Neural progenitor cell (in vitro differentiated cells): ENCODE data around the gene RPTOR. TPM values are rescaled to one million over a fixed set of nuclear protein-coding genes. Genes with fewer than 3 reads are reported as not detected.

ENCODE experiments used
- DNase-seq: peaks from one replicate; pipeline ENCODE4 v3.0.0-alpha.2; 2016; ENCODE audit warnings: low spot score
- H2AFZ ChIP-seq: fragments of 200-600 bp; sonication (generic); replicated peaks from 2 replicates; pipeline ENCODE4 v1.6.1; 2016; ENCODE audit warnings: antibody characterized with exemption
- H3F3A ChIP-seq: fragments of 200-600 bp; sonication (generic); 2 replicates; pipeline ENCODE4 v1.6.1; 2016; ENCODE audit warnings: antibody characterized with exemption, low read depth
- H3K27ac ChIP-seq: fragments of 200-600 bp; sonication (generic); 2 replicates; pipeline ENCODE4 v1.5.1; 2016; ENCODE audit warnings: mild to moderate bottlenecking
- H3K27me3 ChIP-seq: fragments of 200-600 bp; sonication (generic); 2 replicates; pipeline ENCODE4 v1.6.1; 2016; ENCODE audit warnings: mild to moderate bottlenecking, moderate library complexity
- H3K36me3 ChIP-seq: fragments of 200-600 bp; sonication (generic); 2 replicates; pipeline ENCODE4 v1.5.1; 2016
- H3K4me1 ChIP-seq: fragments of 200-600 bp; sonication (generic); 2 replicates; pipeline ENCODE4 v1.6.1; 2016; ENCODE audit warnings: mixed run types
- H3K4me2 ChIP-seq: fragments of 200-600 bp; sonication (generic); 2 replicates; pipeline ENCODE4 v1.6.1; 2016
- H3K4me3 ChIP-seq: fragments of 200-600 bp; sonication (generic); 2 replicates; pipeline ENCODE4 v1.5.1; 2016
- H3K79me2 ChIP-seq: fragments of 200-600 bp; sonication (generic); 2 replicates; pipeline ENCODE4 v1.6.1; 2016; ENCODE audit warnings: low read depth
- H3K9ac ChIP-seq: fragments of 200-600 bp; sonication (generic); 2 replicates; pipeline ENCODE4 v1.6.1; 2016
- H3K9me3 ChIP-seq: fragments of 200-600 bp; sonication (generic); 2 replicates; pipeline ENCODE4 v1.5.1; 2016; ENCODE audit warnings: low read depth
- H4K20me1 ChIP-seq: fragments of 200-600 bp; sonication (generic); 2 replicates; pipeline ENCODE4 v1.6.1; 2016; ENCODE audit warnings: low read depth
- H3K27ac Mint-ChIP-seq: 3 replicates; pipeline ENCODE4 v1.8.0; 2021; ENCODE audit warnings: mixed read lengths
- H3K27me3 Mint-ChIP-seq: 2 replicates; pipeline ENCODE4 v1.8.0; 2022; ENCODE audit warnings: low read depth, mild to moderate bottlenecking, inconsistent platforms, moderate library complexity, mixed read lengths; ENCODE audit not compliant: insufficient read depth
- H3K36me3 Mint-ChIP-seq: 3 replicates; pipeline ENCODE4 v1.8.0; 2021; ENCODE audit warnings: mixed read lengths
- H3K4me1 Mint-ChIP-seq: 3 replicates; pipeline ENCODE4 v1.8.0; 2021; ENCODE audit warnings: mixed read lengths
- H3K4me3 Mint-ChIP-seq: 3 replicates; pipeline ENCODE4 v1.8.0; 2021; ENCODE audit warnings: mild to moderate bottlenecking, moderate library complexity, mixed read lengths
- H3K9me3 Mint-ChIP-seq: 3 replicates; pipeline ENCODE4 v1.8.0; 2020; ENCODE audit warnings: mixed read lengths
- CTCF ChIP-seq: fragments of 200-600 bp; sonication (generic); IDR thresholded peaks from 2 replicates; pipeline ENCODE4 v1.5.1; 2017; ENCODE audit warnings: antibody characterized with exemption, mild to moderate bottlenecking
- EZH2 ChIP-seq: fragments of 200-600 bp; sonication (generic); IDR thresholded peaks from 2 replicates; pipeline ENCODE4 v1.6.1; 2017; ENCODE audit warnings: antibody characterized with exemption, mild to moderate bottlenecking, moderate library complexity
- EZH2phosphoT487 ChIP-seq: fragments of 200-600 bp; sonication (generic); IDR thresholded peaks from 2 replicates; pipeline ENCODE4 v1.6.1; 2017; ENCODE audit warnings: antibody characterized with exemption
- total RNA-seq: library from RNA; depleted of rRNA; stranded (reverse); fragments of >200 nt; gene quantifications from 2 replicates; pipeline ENCODE4 v1.2.3, GENCODE V29; 2015; ENCODE audit warnings: low replicate concordance

RPTOR gene
- total RNA-seq, 1 donor from 2014 or later = 7.4 TPM

DNA sequence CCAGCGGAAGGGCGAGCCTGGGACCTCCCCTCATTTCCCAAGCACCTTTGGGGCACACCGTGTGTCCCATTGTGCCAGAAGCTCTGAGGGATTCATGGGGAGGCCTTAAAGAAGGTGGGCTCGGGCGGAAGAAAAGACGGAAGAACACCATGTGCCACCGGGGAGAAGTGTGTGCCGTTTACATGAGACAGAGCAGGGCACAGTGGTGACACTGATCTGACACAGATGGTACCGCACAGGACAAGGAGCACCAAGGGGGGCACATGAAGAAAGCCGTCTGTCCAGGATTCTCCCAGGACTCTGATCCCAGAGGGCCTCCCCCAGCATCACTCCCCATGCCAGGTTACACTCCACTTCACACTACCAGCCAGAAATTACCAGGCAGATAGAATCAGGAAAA lies 318.3 kb downstream of the RPTOR start:
- Mint-ChIP-seq H3K9me3 (peaks cover 4% of the 10 kb centered on the region), H3K36me3 (peaks cover 18% of the 10 kb centered on the region), H3K4me1 (peaks cover 22% of the 10 kb centered on the region), H3K4me3 (no peak overlapping the region), H3K27ac (no peak overlapping the region), H3K27me3 (peaks cover 4% of the 10 kb centered on the region)
- peaks cover 11% of the 10 kb centered on the region for H3K4me1 ChIP-seq
- no peaks in the 10 kb centered on the region for H3K9me3 ChIP-seq
- no peaks in the 10 kb centered on the region for H3K27me3 ChIP-seq
- no peaks in the 10 kb centered on the region for H3K79me2 ChIP-seq
- no peak overlapping the region for H3K4me3 ChIP-seq
- no peak overlapping the region for H2AFZ ChIP-seq
- H3K9ac ChIP-seq = no peak overlapping the region
- H3F3A ChIP-seq = peaks cover 6% of the 10 kb centered on the region
- DNase-seq = no peak
- H4K20me1 ChIP-seq = no peaks in the 10 kb centered on the region
- H3K4me2 ChIP-seq = no peak overlapping the region
- H3K27ac ChIP-seq = no peak overlapping the region
- TF ChIP-seq CTCF (no peak), EZH2phosphoT487 (no peak), EZH2 (no peak)
- H3K36me3 ChIP-seq = no peaks in the 10 kb centered on the region

- H3K9me3 Mint-ChIP-seq = peaks cover 4% of the 10 kb centered on the region
- Histone ChIP-seq H3K79me2 (no peaks in the 10 kb centered on the region), H3K27me3 (no peaks in the 10 kb centered on the region), H3K4me1 (peaks cover 11% of the 10 kb centered on the region), H3K4me2 (no peak overlapping the region), H3K9me3 (no peaks in the 10 kb centered on the region), H3K9ac (no peak overlapping the region), H3K36me3 (no peaks in the 10 kb centered on the region), H2AFZ (no peak overlapping the region), H3F3A (peaks cover 6% of the 10 kb centered on the region), H4K20me1 (no peaks in the 10 kb centered on the region), H3K4me3 (no peak overlapping the region), H3K27ac (no peak overlapping the region)
- peaks cover 18% of the 10 kb centered on the region for H3K36me3 Mint-ChIP-seq
- H3K27ac Mint-ChIP-seq = no peak overlapping the region
- TF ChIP-seq EZH2phosphoT487 (no peak), EZH2 (no peak), CTCF (no peak)
- H3K4me3 Mint-ChIP-seq = no peak overlapping the region
- H3K27me3 Mint-ChIP-seq = no peaks in the 10 kb centered on the region
- DNase-seq = no peak
- peaks cover 17% of the 10 kb centered on the region for H3K4me1 Mint-ChIP-seq
These were observed 319.0 kb downstream of the RPTOR start for GRCh38 chr17:80863626-80864025.

- Histone ChIP-seq H3K9me3 (no peaks in the 10 kb centered on the region), H3K9ac (no peak overlapping the region), H2AFZ (no peak overlapping the region), H3K4me3 (no peak overlapping the region), H3F3A (peaks cover 6% of the 10 kb centered on the region), H3K27me3 (no peaks in the 10 kb centered on the region), H3K27ac (no peak overlapping the region), H3K4me2 (no peak overlapping the region), H3K79me2 (no peaks in the 10 kb centered on the region), H4K20me1 (no peaks in the 10 kb centered on the region), H3K36me3 (no peaks in the 10 kb centered on the region), H3K4me1 (peaks cover 3% of the 10 kb centered on the region)
- DNase-seq = no peak
- H3K4me1 Mint-ChIP-seq = peaks cover 14% of the 10 kb centered on the region
- no peak overlapping the region for H3K4me3 Mint-ChIP-seq
- no peaks in the 10 kb centered on the region for H3K27me3 Mint-ChIP-seq
- peaks cover 4% of the 10 kb centered on the region for H3K9me3 Mint-ChIP-seq
- no peak overlapping the region for H3K27ac Mint-ChIP-seq
- TF ChIP-seq EZH2phosphoT487 (no peak), EZH2 (no peak), CTCF (no peak)
- H3K36me3 Mint-ChIP-seq = peaks cover 18% of the 10 kb centered on the region
These were observed 320.1 kb downstream of the RPTOR start for GRCh38 chr17:80864751-80865150.
